Middle frontal gyrus (tissue), 1 donor: ENCODE results near the gene LBHD1.
A peak's percentile ranks its signal among the peaks of the same experiment; 100 is the strongest.
"Not testable (repeated sequence)": the region's sequence is repeated elsewhere in the genome, so short reads cannot be mapped to it uniquely, and the experiment has no call there.

Experiments used
- DNase-seq: peaks from one replicate; pipeline ENCODE4 v3.0.0-alpha.2; 2015; ENCODE audit warnings: low spot score; ENCODE audit errors: extremely low spot score

The LBHD1 gene

DNA sequence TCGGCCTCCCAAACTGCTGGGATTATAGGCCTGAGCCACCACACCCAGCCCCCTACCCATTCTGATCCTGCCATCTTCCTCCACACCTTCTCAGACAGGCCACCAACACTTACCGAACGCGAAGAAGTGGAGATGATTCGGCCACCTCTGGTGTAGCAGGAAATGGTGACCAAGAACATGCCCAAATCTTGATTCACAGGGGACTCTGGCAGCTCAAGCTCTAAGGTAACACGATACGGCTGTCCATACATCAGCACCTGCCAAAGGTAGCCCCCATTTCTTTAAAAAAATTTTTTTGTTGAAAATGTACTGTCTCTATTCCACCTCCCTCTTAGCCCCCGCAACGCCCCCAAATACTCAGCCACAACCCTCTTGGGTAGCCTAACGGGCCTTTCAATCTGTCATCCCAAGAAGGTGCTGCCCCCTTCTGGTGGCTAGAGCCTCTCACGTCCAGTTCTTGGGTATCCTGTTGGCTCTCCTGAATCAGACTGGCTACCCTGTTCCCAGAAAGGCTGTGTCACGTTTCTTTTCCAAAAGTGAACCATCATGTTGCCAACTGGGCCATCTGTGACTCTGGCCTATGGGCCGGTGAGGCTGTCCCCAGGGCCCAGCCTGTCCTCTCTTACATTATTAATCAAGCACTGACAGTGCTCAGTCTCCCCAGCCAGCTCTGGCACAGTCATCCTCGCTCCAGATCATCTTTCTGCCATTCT is 22.5 kb upstream of the LBHD1 start:
- no peak for DNase-seq

DNA sequence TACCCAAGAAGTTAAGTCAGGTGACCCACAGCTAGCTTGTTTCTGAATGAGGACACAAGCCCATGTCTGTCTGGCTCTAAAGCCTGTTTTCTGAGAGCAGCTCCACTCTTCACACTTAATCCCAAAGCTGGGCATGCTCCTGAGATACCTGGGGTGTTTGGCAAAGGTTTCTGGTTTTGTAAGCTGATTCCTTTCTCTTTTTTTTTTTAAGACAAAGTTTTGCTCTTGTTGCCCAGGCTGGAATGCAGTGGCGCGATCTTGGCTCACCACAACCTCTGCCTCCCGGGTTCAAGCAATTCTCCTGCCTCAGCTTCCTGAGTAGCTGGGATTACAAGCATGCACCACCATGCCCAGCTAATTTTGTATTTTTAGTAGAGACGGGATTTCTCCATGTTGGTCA is 21.6 kb upstream of the LBHD1 start:
- not testable (repeated sequence) for DNase-seq

DNA sequence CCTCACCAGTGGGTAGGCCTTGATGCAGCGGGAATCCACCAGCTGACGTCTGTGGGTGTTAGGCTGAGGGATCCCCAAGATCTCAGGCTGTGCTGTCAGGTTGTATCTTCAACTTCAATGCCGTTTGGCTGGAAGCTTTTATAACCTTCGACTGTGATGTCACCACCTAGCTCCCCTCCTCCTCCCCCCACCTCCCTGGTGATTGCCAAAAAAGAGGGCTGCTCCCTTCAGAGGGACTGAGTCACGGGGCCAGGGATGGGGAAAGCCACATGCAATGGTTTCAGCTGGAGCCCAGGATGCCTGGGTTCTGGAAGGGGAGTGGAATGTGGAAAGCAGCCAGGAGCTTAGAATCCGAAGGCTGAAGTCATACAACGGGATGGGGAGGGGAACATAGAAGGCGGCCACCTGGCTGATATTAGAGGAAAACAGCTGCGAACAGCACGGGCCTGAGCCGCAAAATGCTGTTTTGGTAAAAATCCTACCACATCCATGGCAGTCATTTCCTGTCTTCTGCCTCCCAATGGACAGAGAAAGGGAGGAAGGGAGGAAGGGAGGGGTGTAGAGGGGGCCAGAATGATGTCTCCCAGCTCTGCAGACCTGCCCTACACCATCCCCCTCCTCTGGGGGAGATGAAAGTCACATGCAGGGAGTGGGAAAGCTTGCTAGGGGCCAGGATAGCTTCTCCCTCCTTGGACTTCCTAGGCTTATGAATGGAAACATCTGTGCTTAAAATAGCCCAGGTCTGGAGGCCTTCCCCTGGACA is 17.5 kb upstream of the LBHD1 start, which contains the start of gene LRRN4CL:
Gene LRRN4CL (minus strand): TSS at position 110 of the 763 bp plus-strand sequence. CDS start 1,022 bp downstream, outside the sequence.
- DNase-seq, result peak; percentile 31

DNA sequence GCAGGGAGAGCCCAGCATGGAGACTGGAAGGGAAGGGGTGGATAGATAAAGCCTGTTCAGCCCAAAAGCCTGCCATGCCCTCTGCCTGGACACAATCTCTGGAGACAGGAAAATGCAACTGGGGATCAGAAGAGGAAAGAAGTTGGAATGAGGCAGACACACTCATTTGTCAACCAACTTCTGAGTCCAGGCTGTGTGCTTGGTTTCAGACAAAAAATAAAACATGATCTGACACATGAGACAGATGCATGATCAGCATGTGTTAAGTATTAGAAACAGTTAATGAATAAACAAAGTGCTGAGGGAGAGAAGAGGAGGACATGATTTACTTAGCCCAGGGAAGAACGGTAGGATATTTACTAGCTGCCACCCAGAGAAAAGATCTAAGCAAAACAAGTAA is 16.4 kb upstream of the LBHD1 start:
- no peak for DNase-seq

DNA sequence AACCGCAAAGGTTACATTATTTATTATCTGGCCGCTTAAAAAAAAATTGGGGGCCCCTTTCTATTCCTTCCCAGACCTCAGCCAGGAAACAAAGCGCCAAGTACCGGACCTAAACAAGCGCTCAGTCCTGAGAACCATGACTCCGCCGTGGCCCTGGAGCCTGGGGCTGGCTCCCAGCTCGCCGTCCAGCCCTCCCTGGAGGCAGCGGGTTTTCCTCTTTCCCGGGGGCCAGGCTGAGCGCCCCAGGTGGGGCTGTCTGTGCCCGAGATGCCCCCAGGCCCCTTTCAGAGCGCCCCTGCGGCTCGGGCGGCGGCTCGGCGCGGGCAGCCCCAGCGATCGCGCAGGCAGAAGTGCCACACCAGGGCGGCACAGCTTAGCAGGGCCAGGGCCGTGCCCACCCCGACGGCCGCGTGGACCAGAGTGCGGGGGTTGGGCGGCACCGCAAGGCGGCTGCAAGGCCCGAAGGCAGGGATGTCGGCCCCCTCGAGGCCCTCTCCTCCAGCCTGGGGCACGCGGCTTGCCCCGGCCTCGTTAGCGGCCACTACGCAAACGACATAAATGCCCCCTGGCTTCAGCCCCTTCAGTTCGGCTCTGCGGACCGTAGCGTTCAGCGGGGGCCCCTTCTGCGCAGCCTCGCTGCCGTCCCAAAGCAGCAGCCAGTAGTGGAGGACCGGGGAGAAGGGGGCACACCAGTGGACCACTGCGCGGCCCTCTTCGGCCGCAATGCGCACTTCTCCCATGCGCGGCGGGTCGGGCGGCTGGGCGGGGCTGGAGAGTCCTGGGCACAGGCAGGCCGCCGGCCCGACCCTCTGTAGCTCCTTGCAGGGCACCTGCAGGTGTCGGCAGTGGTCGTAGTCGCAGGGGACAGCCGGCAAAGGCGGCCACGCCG is 15.7 kb upstream of the LBHD1 start:
- DNase-seq, result no peak

DNA sequence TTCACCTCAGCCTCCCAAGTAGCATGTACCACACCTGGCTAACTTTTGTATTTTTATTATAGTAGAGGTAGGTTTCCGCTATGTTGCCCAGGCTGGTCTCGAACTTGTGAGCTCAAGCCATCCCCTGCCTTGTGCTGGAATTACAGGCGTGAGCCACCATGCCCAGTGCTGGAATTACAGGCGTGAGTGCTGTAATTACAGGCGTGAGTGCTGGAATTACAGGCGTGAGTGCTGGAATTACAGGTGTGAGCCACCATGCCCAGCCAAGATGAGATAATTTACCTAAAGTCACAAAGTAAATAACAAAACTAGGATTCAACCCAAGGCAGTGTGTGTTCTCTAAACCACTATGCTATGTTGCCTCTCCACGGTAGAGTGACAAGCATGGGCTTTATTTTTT is 10.5 kb upstream of the LBHD1 start:
- no peak for DNase-seq

DNA sequence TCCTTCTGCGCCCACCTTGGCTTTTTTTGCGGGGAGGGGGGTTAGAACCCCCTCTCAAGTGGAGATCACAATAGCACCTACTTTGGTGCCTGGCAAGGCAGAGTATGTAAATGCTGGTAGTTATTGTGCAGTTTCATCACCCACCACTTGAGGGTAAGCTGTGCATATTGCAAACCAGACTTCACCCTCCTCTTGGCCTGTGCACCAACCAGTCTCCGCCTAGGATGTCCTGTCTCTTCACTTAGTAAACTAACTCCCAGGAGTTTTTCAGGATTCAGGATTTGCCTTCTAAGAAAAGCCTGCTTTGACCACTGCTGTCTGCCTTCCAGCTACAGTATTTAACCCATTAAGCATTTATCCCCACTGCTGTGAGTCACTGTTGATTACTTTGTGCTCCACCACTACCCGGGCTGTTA is 8.8 kb upstream of the LBHD1 start:
- DNase-seq, result no peak

DNA sequence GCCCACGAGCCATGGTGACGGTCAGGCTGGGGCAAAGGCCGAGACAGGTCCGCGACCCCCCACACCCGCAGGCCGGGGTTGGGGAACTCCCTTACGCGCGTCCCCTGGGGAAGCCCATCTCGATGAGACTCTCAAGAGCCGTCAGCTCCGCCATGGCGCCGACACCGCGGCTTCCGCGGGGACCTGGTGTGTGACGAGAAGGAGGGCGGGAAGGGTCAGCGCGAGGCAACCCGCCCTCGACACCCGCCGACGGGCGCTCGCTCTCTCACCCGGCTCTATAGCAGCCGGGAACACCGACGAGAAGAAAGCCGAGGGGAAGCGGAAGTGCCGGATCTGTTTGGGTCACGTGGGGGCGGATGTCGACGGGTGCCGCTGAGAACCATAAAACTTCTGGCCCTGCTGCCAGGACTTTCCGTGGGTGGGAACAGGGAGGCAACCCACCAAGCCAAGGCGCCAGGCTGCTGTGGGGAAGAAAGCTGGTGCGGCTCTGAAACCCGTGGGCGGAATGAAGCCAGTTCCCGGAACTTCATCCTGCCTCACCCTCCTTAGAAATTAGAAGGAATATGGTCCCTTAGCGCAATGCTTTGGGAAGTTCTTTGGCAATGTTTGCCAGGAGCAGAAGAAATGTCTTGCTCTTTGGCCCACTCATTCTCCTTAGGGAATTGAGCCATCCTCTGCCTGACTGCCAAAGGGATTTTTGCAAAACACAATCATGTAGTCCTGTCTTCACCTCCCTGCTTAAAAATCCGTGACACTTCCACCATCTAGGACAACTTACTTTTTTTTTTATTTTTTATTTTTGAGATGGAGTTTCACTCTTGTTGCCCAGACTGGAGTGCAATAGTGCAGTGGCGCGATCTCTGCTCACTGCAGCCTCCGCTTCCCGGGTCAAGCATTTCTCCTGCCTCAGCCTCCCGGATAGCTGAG is 7.0 kb upstream of the LBHD1 start, which contains the start of gene UBXN1:
Gene UBXN1 (minus strand): TSS at position 304 of the 927 bp plus-strand sequence. CDS start 150 bp downstream, at position 154.
- DNase-seq, result peak; percentile 77

DNA sequence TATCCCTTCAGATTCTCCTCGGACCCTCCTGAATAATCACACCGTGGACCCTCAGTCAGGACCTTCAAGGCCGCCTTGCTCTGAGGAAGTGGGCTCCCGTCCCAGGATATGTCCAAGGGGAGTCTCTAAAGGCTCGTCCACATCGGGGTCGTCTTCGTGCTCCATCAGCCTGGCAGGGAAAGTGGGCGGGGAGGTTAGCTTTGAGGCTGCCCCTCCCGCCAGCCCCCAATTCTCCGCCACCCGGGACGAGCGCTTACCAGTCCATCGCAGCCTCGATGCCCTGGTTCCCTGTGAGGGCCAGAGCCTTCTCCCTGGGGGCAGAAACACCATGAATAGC is 6.3 kb upstream of the LBHD1 start:
- DNase-seq, result no peak

DNA sequence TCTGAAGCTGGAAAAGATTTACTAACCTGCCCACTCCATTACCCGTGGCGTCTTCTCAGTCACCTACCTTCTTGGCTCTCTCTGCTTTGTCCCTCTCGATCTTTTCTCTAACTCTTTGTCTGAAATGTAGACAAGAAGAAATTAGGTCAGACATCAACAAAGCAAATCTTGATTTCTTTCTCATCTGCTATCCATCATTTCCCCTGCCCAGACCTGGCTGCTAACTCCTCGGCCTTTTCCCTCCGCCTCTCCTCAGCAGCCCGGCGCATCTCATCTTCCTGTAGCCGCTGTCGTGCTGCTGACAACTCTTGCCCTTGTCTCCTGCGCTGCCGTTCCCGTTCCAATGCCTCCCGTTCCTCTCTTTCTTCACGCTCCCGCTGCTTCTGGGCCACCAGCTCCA is 5.6 kb upstream of the LBHD1 start:
- DNase-seq, result no peak

DNA sequence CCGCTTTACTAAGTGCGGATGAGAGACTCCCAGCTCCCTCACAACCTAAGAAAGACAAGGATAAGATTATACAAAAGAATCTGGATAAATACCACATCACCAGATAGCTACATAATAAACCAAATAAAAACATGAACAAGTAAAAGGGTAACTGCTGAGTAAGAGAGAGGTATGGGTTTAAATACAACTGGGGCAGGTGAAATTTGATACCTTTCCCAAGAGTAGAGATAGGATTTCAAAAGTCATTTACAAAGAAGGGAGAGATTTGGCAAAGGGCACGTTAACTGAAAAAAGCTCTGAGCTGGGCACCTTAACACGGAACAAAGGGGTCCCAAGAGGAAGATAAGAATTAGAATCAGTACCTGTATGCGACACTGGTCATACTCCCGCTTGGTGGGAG is 5.1 kb upstream of the LBHD1 start:
- no peak for DNase-seq

DNA sequence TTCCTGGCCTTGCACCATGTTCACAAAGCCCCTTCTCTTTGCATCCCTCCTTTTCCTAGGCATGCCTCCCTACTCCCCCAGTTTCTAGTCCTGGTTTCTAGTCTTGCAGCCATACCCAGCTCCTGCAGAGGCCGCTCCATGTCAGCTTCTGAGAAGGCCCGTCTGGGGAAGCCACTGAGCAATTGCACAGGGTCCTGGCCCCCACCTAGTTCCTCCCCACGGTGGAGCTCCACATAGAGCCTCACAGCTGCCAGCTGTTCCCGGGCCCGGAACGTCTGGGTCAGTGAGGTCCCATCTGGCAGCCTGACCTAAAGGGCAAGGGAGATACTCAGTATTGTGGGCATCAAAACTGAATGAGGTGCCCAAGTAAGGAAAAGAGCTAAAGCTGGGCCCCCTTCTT is 4.6 kb upstream of the LBHD1 start:
- no peak for DNase-seq

DNA sequence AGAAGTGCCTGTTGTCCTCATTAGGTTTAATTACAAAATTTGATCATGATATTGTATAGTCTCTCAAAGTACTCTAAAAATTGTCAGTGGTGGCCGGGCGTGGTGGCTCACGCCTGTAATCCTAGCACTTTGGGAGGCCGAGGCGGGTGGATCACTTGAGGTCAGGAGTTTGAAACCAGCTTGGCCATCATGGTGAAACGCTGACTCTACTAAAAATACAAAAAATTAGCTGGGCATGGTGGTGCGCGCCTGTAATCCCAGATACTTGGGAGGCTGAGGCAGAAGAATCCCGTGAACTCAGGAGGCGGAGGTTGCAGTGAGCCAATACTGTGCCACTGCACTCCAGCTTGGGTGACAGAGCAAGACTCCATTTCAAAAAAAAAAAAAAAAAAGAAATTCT is 3.3 kb upstream of the LBHD1 start:
- not testable (repeated sequence) for DNase-seq

DNA sequence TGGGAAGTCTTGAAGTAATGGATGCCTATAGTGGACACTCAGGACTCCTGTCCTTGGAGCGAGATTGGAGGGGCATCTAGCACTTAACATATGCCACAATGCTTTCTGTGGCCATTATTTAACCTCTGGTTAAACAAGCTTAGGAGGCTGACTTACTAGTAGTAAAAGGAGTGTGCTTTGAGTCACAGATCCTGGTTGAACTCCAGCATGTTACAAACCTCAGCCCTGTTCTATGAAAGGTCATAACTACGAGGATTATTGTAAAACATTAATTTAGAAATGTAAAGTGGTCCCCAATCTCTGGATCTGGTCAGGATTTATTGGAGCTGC is 1.1 kb upstream of the LBHD1 start:
- no peak for DNase-seq

DNA sequence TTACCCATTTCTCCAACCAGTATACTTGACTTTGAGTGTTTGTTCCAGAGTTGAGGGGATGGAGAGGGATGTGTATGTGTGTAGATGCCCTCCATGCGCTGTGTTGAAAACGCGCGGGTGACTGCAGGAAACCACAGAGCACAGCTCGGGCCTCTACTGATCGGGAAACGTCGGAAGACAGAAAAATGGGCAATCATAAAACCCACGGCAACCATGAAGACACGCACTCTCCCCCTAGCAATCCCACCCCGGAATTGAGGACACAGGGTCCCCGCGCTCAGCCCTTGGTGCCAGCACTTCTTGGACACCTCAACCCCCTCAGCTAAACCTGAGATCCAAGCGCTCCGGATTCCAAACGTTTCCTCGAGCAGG is 845 bp downstream of the LBHD1 start:
- DNase-seq, result no peak

DNA sequence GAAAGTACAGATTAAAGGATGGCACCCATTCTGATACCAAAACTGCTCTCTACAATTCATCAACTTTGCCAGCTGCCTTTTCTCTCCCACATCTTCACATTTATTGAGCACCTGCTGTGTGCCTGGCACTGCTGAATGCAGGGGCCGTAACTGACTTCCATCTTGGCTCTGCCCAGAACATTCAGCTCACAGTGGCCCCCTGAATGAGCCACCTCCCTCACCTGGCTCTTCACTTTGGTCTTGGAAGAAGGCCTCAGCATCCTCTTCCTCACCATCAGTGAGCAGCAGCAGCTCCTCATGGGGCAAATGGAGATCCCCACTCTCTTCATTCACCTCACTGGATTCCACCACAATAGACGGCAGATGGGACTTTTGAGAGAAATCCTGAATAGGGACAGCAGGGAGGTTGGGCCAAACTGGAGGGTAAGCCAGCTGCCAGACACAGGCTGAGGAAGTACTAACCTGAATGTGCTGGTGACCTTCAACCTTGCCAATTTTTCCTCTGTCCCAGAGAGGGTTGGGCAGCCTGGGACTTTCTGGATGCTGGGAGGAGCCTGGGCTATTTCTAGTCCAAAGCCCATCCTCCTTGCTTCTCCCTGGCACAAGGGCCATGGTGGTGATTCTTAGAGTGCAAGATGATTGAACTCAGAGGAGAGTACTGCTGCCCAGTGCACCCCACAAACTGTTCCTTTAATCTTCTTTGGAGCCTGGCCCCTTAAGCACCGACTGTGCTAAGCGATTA is 2.5 kb downstream of the LBHD1 start:
- DNase-seq, result no peak

DNA sequence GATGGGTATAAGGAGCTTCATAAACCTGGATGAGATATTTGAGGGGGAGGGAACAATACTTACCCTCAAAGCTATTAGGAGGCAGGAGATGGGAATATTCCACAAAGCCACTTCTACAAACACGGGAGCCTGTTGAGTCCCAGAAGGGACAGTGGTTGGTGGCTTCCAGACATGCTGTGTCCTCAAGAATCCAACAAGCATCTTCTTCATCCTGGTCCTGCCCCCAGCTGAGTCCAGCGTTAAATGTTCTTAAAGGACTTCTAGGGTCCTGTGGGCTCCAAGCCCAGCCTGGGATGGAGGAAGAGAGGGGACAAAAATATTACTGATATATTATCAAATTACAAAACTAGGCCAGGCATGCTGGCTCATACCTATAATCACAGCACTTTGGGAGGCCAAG is 4.6 kb downstream of the LBHD1 start:
- DNase-seq, result no peak

DNA sequence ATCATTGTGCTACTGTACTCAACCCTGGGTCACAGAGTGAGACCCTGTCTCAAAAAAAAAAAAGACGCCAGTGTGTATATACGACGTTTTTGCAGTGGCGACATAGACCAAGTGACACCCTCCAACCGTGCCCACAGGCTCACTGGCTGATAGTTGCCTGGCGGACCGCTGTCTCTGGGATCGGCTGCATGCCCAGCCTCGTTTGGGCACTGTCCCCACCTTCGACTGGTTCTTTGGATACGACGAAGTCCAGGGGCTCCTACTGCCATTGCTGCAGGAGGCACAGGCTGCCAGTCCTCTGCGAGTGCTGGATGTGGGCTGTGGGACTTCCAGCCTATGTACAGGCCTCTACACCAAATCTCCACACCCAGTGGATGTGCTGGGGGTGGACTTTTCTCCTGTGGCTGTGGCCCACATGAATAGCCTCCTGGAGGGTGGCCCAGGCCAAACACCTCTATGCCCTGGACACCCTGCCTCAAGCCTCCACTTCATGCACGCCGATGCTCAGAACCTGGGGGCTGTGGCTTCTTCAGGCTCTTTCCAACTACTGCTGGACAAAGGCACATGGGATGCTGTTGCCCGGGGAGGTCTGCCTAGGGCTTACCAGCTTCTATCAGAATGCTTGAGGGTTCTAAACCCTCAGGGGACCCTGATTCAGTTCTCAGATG is 5.7 kb downstream of the LBHD1 start:
- no peak for DNase-seq

DNA sequence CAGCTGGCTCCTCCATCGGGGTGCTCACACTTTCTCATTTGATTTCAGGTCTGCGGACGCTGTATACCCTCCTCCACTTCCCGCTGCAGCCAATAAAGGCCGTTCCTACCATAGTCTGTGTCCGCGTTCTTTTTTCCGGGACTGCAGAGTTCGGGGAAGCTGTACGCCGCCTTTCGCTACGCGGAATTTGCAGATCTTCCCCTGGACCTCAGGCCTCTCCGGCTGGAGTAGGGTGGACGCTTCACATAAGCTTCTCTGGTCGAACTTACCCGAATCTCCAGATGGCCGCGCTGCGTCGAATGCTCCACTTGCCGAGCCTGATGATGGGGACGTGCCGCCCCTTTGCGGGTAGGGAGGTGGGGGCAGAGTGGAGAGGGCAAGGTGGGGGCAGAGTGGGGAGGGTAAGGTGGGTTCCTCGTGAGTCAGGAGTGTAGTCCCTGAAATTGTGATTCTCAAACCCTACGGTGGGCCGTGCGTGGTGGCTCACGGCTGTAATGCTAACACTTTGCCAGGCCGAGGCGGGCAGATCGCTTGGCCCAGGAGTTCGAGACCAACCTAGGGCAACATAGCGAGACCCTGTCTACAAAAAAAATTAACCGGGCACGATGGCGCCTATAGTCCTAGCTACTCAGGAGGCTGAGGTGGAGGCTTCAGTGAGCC is 6.3 kb downstream of the LBHD1 start:
- DNase-seq, result no peak
